GM12878 (cell line): ENCODE results near the gene CCNB1IP1. TPM values are rescaled to one million over a fixed set of nuclear protein-coding genes. Genes with fewer than 3 reads are reported as not detected.

ENCODE experiments used
- polyA plus RNA-seq, 11 experiments: library from polyadenylated mRNA; depleted of rRNA in 4 of 11; unstranded in 6 of 11; stranded (reverse) in 5 of 11; fragments of >200 nt; fragmentation: Nextera tagmentation in 4 of 11; fragmentation: Illumina TruSeq in 1 of 11; extraction: Ambion mirVana in 4 of 11; extraction: Trizol in 1 of 11; gene quantifications; 1 replicate in 1 of 11; 2 replicates in 10 of 11; pipeline versions ENCODE4 v1.2.1 to v1.2.3, GENCODE V29; 2011 to 2016; ENCODE audit warnings: inconsistent platforms in 2 of 11, missing spikeins in 2 of 11, low read depth in 1 of 11
- small RNA-seq: library from RNA; depleted of rRNA; stranded (forward); fragments of <200 nt; gene quantifications from one replicate; pipeline ENCODE3, GENCODE V24; 2014
- total RNA-seq, 4 experiments: library from RNA; depleted of rRNA in 3 of 4; stranded (reverse); fragments of >200 nt in 3 of 4; fragmentation: Illumina TruSeq in 1 of 4; extraction: Trizol in 1 of 4; gene quantifications; 2 replicates each; pipeline versions ENCODE4 v1.2.1 to v1.2.3, GENCODE V29; 2013 to 2021

CCNB1IP1 gene
- total and polyA plus RNA-seq, 10 of the 15 experiments (the other 5 are each of a cell fraction or from before 2014, with no cell fraction given), result 20.4 to 165 (median 86.5) TPM

Small RNA genes lying within 50 kb of the gene (small RNA-seq; reads per million reads assigned to genes)
- not detected for gene SNORA79B
- 814 reads per million, percentile 100 among the genes with 10 or more reads in this experiment for gene SNORD126

Other genes starting within 250 kb of the CCNB1IP1 start
Only the 7 nearest of the 16 such genes appear.
- gene OR11H6, start 109.6 kb downstream of the CCNB1IP1 start, total RNA-seq (2014; rRNA removed), result not detected in 2 replicates
- gene OR11H6, start 109.6 kb downstream of the CCNB1IP1 start, total RNA-seq (2014; rRNA removed; fragmentation: Illumina TruSeq; extraction: Trizol), result not detected in 2 replicates
- not detected in 2 replicates for gene OR11H6, start 109.6 kb downstream of the CCNB1IP1 start, total RNA-seq (2021)
- gene OR11H6, start 109.6 kb downstream of the CCNB1IP1 start, polyA plus RNA-seq (2011; rRNA removed), result not detected in 2 replicates
- not detected in 2 replicates for gene OR11H6, start 109.6 kb downstream of the CCNB1IP1 start, polyA plus RNA-seq (2014; fragmentation: Illumina TruSeq; extraction: Trizol)
- not detected for gene OR11H6, start 109.6 kb downstream of the CCNB1IP1 start, polyA plus RNA-seq (2014; fragmentation: Nextera tagmentation; extraction: Ambion mirVana)
- gene OR11H6, start 109.6 kb downstream of the CCNB1IP1 start, polyA plus RNA-seq (2014; rRNA removed), result not detected in 2 replicates
- not detected for gene OR11H6, start 109.6 kb downstream of the CCNB1IP1 start, polyA plus RNA-seq (2016; fragmentation: Nextera tagmentation; extraction: Ambion mirVana)
- gene OR11H7, start 104.3 kb downstream of the CCNB1IP1 start, total RNA-seq (2014; rRNA removed), result not detected in 2 replicates
- gene OR11H7, start 104.3 kb downstream of the CCNB1IP1 start, total RNA-seq (2014; rRNA removed; fragmentation: Illumina TruSeq; extraction: Trizol), result not detected in 2 replicates
- gene OR11H7, start 104.3 kb downstream of the CCNB1IP1 start, total RNA-seq (2021), result not detected in 2 replicates
- gene OR11H7, start 104.3 kb downstream of the CCNB1IP1 start, polyA plus RNA-seq (2011; rRNA removed), result not detected in 2 replicates
- gene OR11H7, start 104.3 kb downstream of the CCNB1IP1 start, polyA plus RNA-seq (2014; fragmentation: Illumina TruSeq; extraction: Trizol), result not detected in 2 replicates
- gene OR11H7, start 104.3 kb downstream of the CCNB1IP1 start, polyA plus RNA-seq (2014; fragmentation: Nextera tagmentation; extraction: Ambion mirVana), result under 1 TPM in 1 of 2 experiments, not detected in 1; 0.10 TPM
- not detected in 2 replicates for gene OR11H7, start 104.3 kb downstream of the CCNB1IP1 start, polyA plus RNA-seq (2014; rRNA removed)
- gene OR11H7, start 104.3 kb downstream of the CCNB1IP1 start, polyA plus RNA-seq (2016; fragmentation: Nextera tagmentation; extraction: Ambion mirVana), result not detected
- gene OR11H4, start 94.0 kb downstream of the CCNB1IP1 start, total RNA-seq (2014; rRNA removed), result not detected in 2 replicates
- gene OR11H4, start 94.0 kb downstream of the CCNB1IP1 start, total RNA-seq (2014; rRNA removed; fragmentation: Illumina TruSeq; extraction: Trizol), result not detected in 2 replicates
- gene OR11H4, start 94.0 kb downstream of the CCNB1IP1 start, total RNA-seq (2021), result not detected in 2 replicates
- not detected in 2 replicates for gene OR11H4, start 94.0 kb downstream of the CCNB1IP1 start, polyA plus RNA-seq (2011; rRNA removed)
- gene OR11H4, start 94.0 kb downstream of the CCNB1IP1 start, polyA plus RNA-seq (2014; fragmentation: Illumina TruSeq; extraction: Trizol), result not detected in 2 replicates
- not detected for gene OR11H4, start 94.0 kb downstream of the CCNB1IP1 start, polyA plus RNA-seq (2014; fragmentation: Nextera tagmentation; extraction: Ambion mirVana)
- gene OR11H4, start 94.0 kb downstream of the CCNB1IP1 start, polyA plus RNA-seq (2014; rRNA removed), result not detected in 2 replicates
- gene OR11H4, start 94.0 kb downstream of the CCNB1IP1 start, polyA plus RNA-seq (2016; fragmentation: Nextera tagmentation; extraction: Ambion mirVana), result not detected
- gene TTC5, start 27.3 kb downstream of the CCNB1IP1 start, total RNA-seq (2014; rRNA removed), result 11.4 and 11.8 TPM in 2 replicates
- gene TTC5, start 27.3 kb downstream of the CCNB1IP1 start, total RNA-seq (2014; rRNA removed; fragmentation: Illumina TruSeq; extraction: Trizol), result 15.3 and 15.7 TPM in 2 replicates
- 15.9 and 16.6 TPM in 2 replicates for gene TTC5, start 27.3 kb downstream of the CCNB1IP1 start, total RNA-seq (2021)
- 21.6 and 22.5 TPM in 2 replicates for gene TTC5, start 27.3 kb downstream of the CCNB1IP1 start, polyA plus RNA-seq (2011; rRNA removed)
- gene TTC5, start 27.3 kb downstream of the CCNB1IP1 start, polyA plus RNA-seq (2014; fragmentation: Illumina TruSeq; extraction: Trizol), result 7.3 and 9.7 TPM in 2 replicates
- 1 to 10 TPM; 6.9 to 7.6 TPM for gene TTC5, start 27.3 kb downstream of the CCNB1IP1 start, polyA plus RNA-seq (2014; fragmentation: Nextera tagmentation; extraction: Ambion mirVana)
- gene TTC5, start 27.3 kb downstream of the CCNB1IP1 start, polyA plus RNA-seq (2014; rRNA removed), result 7.6 and 8.0 TPM in 2 replicates
- 10 to 100 TPM; 20.9 to 21.3 TPM for gene TTC5, start 27.3 kb downstream of the CCNB1IP1 start, polyA plus RNA-seq (2016; fragmentation: Nextera tagmentation; extraction: Ambion mirVana)
- 26.7 and 33.5 TPM in 2 replicates for gene PARP2, start 10.4 kb upstream of the CCNB1IP1 start, total RNA-seq (2014; rRNA removed)
- 35.3 and 39.4 TPM in 2 replicates for gene PARP2, start 10.4 kb upstream of the CCNB1IP1 start, total RNA-seq (2014; rRNA removed; fragmentation: Illumina TruSeq; extraction: Trizol)
- 36.8 and 39.2 TPM in 2 replicates for gene PARP2, start 10.4 kb upstream of the CCNB1IP1 start, total RNA-seq (2021)
- gene PARP2, start 10.4 kb upstream of the CCNB1IP1 start, polyA plus RNA-seq (2011; rRNA removed), result 45.3 and 68.0 TPM in 2 replicates
- gene PARP2, start 10.4 kb upstream of the CCNB1IP1 start, polyA plus RNA-seq (2014; fragmentation: Illumina TruSeq; extraction: Trizol), result 60.8 and 72.6 TPM in 2 replicates
- 10 to 100 TPM; 30.4 to 38.0 TPM for gene PARP2, start 10.4 kb upstream of the CCNB1IP1 start, polyA plus RNA-seq (2014; fragmentation: Nextera tagmentation; extraction: Ambion mirVana)
- 37.1 and 46.9 TPM in 2 replicates for gene PARP2, start 10.4 kb upstream of the CCNB1IP1 start, polyA plus RNA-seq (2014; rRNA removed)
- 10 to 100 TPM; 72.2 to 75.4 TPM for gene PARP2, start 10.4 kb upstream of the CCNB1IP1 start, polyA plus RNA-seq (2016; fragmentation: Nextera tagmentation; extraction: Ambion mirVana)
- gene TEP1, start 80.2 kb upstream of the CCNB1IP1 start, total RNA-seq (2014; rRNA removed), result 18.8 and 19.1 TPM in 2 replicates
- gene TEP1, start 80.2 kb upstream of the CCNB1IP1 start, total RNA-seq (2014; rRNA removed; fragmentation: Illumina TruSeq; extraction: Trizol), result 14.8 TPM in 2 replicates
- 23.2 and 28.9 TPM in 2 replicates for gene TEP1, start 80.2 kb upstream of the CCNB1IP1 start, total RNA-seq (2021)
- gene TEP1, start 80.2 kb upstream of the CCNB1IP1 start, polyA plus RNA-seq (2011; rRNA removed), result 20.7 and 22.1 TPM in 2 replicates
- gene TEP1, start 80.2 kb upstream of the CCNB1IP1 start, polyA plus RNA-seq (2014; fragmentation: Illumina TruSeq; extraction: Trizol), result 29.7 and 48.4 TPM in 2 replicates
- gene TEP1, start 80.2 kb upstream of the CCNB1IP1 start, polyA plus RNA-seq (2014; fragmentation: Nextera tagmentation; extraction: Ambion mirVana), result 1 to 10 TPM; 3.3 to 6.4 TPM
- 16.1 and 20.0 TPM in 2 replicates for gene TEP1, start 80.2 kb upstream of the CCNB1IP1 start, polyA plus RNA-seq (2014; rRNA removed)
- gene TEP1, start 80.2 kb upstream of the CCNB1IP1 start, polyA plus RNA-seq (2016; fragmentation: Nextera tagmentation; extraction: Ambion mirVana), result 1 to 10 TPM; 7.8 to 7.9 TPM
- gene KLHL33, start 102.9 kb upstream of the CCNB1IP1 start, total RNA-seq (2014; rRNA removed), result 0.11 TPM in 1 of 2 replicates, not detected in the other
- 0.05 TPM in 1 of 2 replicates, not detected in the other for gene KLHL33, start 102.9 kb upstream of the CCNB1IP1 start, total RNA-seq (2014; rRNA removed; fragmentation: Illumina TruSeq; extraction: Trizol)
- 0.08 TPM in 2 replicates for gene KLHL33, start 102.9 kb upstream of the CCNB1IP1 start, total RNA-seq (2021)
- 0.01 TPM in 2 replicates for gene KLHL33, start 102.9 kb upstream of the CCNB1IP1 start, polyA plus RNA-seq (2011; rRNA removed)
- gene KLHL33, start 102.9 kb upstream of the CCNB1IP1 start, polyA plus RNA-seq (2014; fragmentation: Illumina TruSeq; extraction: Trizol), result not detected in 2 replicates
- under 1 TPM in 1 of 2 experiments, not detected in 1; 0.02 TPM for gene KLHL33, start 102.9 kb upstream of the CCNB1IP1 start, polyA plus RNA-seq (2014; fragmentation: Nextera tagmentation; extraction: Ambion mirVana)
- gene KLHL33, start 102.9 kb upstream of the CCNB1IP1 start, polyA plus RNA-seq (2014; rRNA removed), result 0.04 TPM in 2 replicates
- under 1 TPM in 1 of 2 experiments, not detected in 1; 0.16 TPM for gene KLHL33, start 102.9 kb upstream of the CCNB1IP1 start, polyA plus RNA-seq (2016; fragmentation: Nextera tagmentation; extraction: Ambion mirVana)